OCI-LY3 (cell line): ENCODE data around the gene QSOX2.

Experiments
- H2AFZ ChIP-seq: fragments of 200-600, 300-600 bp; shearing (Covaris generic); 2 replicates; pipeline ENCODE4 v1.6.0; 2014; ENCODE audit warnings: antibody characterized with exemption, low read depth, low read length
- H3K27ac ChIP-seq: fragments of 200-600, 300-600 bp; sonication (generic); 2 replicates; pipeline ENCODE4 v1.5.1; 2014; ENCODE audit warnings: mild to moderate bottlenecking, low read length, moderate library complexity, mixed read lengths
- H3K27me3 ChIP-seq: fragments of 200-600, 300-600 bp; sonication (generic); 2 replicates; pipeline ENCODE4 v1.6.1; 2014; ENCODE audit warnings: low read depth, low read length, mixed read lengths
- H3K36me3 ChIP-seq: fragments of 200-600, 300-600 bp; sonication (generic); replicated peaks from 2 replicates; pipeline ENCODE3; 2014; ENCODE audit warnings: low read depth, low read length, mixed read lengths
- H3K4me1 ChIP-seq: fragments of 300-600, 200-600 bp; sonication (generic); 2 replicates; pipeline ENCODE4 v1.6.1; 2014; ENCODE audit warnings: low read length, mixed read lengths
- H3K4me2 ChIP-seq: fragments of 200-600, 300-600 bp; sonication (generic); 2 replicates; pipeline ENCODE4 v1.6.1; 2014; ENCODE audit warnings: low read length, mixed read lengths
- H3K4me3 ChIP-seq: fragments of 300-600, 200-600 bp; sonication (generic); 2 replicates; pipeline ENCODE4 v1.5.1; 2014; ENCODE audit warnings: antibody characterized with exemption, mild to moderate bottlenecking, low read length, moderate library complexity
- H3K79me2 ChIP-seq: fragments of 300-600, 200-600 bp; shearing (Covaris generic); 2 replicates; pipeline ENCODE4 v1.6.1; 2014; ENCODE audit warnings: mild to moderate bottlenecking, low read length, mixed read lengths
- H3K9ac ChIP-seq: fragments of 300-600, 200-600 bp; shearing (Covaris generic); 2 replicates; pipeline ENCODE4 v1.6.0; 2014; ENCODE audit warnings: mild to moderate bottlenecking, low read length, moderate library complexity
- H3K9me3 ChIP-seq: fragments of 200-600, 300-600 bp; shearing (Covaris generic); 2 replicates; pipeline ENCODE4 v1.6.1; 2014; ENCODE audit warnings: low read length, mixed read lengths; ENCODE audit not compliant: insufficient read depth
- H4K20me1 ChIP-seq: fragments of 200-600, 300-600 bp; sonication (generic); 2 replicates; pipeline ENCODE4 v1.6.1; 2016; ENCODE audit warnings: low read length, mixed read lengths; ENCODE audit not compliant: insufficient read depth
- EZH2phosphoT487 ChIP-seq: fragments of 200-600 bp; shearing (Covaris generic); IDR thresholded peaks from 2 replicates; pipeline ENCODE4 v1.6.1; 2018; ENCODE audit warnings: antibody characterized with exemption, mixed run types, low read depth
- TF ChIP-seq, protein P1 (sequence below): fragments of 200-600, 300-600 bp; sonication (generic); IDR thresholded peaks from 2 replicates; pipeline ENCODE4 v1.5.1; 2014; ENCODE audit warnings: antibody characterized with exemption, low read length, low read depth

Gene QSOX2

DNA sequence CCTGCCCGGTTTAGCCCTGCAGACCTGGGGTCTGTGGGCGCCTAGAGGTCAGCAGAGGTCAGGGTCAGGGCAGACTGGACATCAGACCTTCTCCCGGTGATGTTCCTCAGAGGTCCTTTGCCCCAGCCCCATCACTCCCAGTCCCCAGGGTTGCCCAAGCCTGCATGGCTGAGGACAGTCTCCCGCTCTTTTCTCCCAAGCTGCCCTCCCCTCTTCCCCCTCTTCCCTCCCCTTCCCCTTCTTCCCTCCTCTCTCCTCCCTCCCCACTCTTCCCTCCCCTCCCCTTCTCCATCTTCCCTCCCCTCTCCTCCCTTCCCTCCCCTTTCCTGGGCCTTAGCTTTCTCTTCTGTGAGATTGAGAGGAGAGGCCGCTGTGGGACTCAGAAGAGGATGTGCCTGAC lies 51.1 kb downstream of the QSOX2 start:
- TF ChIP-seq, protein P1, sequence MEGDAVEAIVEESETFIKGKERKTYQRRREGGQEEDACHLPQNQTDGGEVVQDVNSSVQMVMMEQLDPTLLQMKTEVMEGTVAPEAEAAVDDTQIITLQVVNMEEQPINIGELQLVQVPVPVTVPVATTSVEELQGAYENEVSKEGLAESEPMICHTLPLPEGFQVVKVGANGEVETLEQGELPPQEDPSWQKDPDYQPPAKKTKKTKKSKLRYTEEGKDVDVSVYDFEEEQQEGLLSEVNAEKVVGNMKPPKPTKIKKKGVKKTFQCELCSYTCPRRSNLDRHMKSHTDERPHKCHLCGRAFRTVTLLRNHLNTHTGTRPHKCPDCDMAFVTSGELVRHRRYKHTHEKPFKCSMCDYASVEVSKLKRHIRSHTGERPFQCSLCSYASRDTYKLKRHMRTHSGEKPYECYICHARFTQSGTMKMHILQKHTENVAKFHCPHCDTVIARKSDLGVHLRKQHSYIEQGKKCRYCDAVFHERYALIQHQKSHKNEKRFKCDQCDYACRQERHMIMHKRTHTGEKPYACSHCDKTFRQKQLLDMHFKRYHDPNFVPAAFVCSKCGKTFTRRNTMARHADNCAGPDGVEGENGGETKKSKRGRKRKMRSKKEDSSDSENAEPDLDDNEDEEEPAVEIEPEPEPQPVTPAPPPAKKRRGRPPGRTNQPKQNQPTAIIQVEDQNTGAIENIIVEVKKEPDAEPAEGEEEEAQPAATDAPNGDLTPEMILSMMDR = no peak
- no peak for TF ChIP-seq EZH2phosphoT487
- H3K36me3 ChIP-seq = no peaks in the 10 kb centered on the region
- peaks cover 13% of the 10 kb centered on the region for H3K27me3 ChIP-seq
- no peaks in the 10 kb centered on the region for H4K20me1 ChIP-seq
- no peak overlapping the region for H3K27ac ChIP-seq
- H3K4me2 ChIP-seq = no peak overlapping the region
- H3K4me3 ChIP-seq = no peak overlapping the region
- H3K9ac ChIP-seq = no peak overlapping the region
- H3K79me2 ChIP-seq = no peaks in the 10 kb centered on the region
- no peaks in the 10 kb centered on the region for H3K4me1 ChIP-seq
- no peaks in the 10 kb centered on the region for H3K9me3 ChIP-seq
- no peak overlapping the region for H2AFZ ChIP-seq

DNA sequence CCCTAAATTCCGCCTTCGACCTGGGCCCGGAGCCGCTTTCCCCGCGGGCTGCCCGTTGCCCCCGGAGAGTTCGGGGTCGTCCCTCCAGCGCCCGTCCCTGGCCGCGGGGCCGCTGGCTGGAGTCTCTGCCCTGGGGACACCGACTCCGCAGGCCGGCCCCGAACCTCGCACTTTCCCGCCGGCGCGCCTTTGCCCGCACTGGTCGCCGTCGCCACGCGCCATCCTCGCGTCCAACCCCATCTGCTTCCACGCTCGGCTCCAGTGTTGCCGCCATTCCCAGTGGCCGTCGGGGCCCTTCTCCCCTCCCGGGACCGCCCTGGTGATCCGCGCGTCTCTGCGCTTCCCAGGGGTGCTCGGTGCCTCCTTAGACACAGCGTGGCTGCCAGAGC lies 51.7 kb downstream of the QSOX2 start:
- Histone ChIP-seq H3K27ac (no peak overlapping the region), H3K9me3 (no peaks in the 10 kb centered on the region), H3K9ac (no peak overlapping the region), H3K4me1 (no peaks in the 10 kb centered on the region), H2AFZ (no peak overlapping the region), H4K20me1 (no peaks in the 10 kb centered on the region), H3K27me3 (peaks cover 13% of the 10 kb centered on the region), H3K79me2 (no peaks in the 10 kb centered on the region), H3K4me3 (no peak overlapping the region), H3K36me3 (no peaks in the 10 kb centered on the region), H3K4me2 (no peak overlapping the region)
- TF ChIP-seq EZH2phosphoT487 = no peak
- TF ChIP-seq, protein P1 = no peak

DNA sequence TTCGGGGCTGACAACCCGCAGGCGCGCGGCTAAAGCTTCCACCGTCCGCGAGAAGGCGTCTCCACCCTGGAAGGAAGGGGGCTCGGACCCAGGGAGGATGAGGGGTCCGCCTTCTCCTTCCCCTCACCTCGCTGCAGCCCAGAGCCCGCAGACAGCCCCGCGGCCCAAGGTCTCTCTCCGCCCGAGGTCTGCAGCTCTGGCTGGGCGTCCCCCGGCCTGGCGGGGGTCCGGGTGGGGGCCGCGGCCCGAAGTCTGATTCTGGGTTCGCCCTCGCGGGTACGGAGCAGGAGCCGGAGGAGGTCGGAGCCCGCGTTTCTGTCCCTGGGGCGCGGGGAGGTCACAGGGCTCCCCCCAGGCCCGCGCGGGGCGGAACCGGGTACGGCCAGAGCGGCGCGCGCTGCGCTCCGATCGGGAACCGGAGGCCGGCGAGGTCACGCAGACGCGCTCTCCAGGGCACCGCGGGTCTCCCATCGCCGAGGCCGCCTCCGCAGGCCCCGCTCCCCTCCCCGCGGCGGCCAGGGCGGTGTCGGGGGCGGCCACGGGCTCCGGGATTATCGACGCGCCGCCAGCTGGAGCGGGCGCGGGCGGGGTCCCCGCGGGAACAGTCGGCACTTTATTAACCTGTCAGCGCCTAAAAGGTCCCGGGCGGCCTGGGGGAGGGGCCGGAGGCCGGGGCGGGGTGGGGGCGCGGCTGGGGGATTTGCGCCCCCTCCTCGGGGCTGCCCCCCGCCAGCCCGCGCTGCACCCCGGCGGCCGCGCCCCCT lies 52.3 kb downstream of the QSOX2 start:
- Histone ChIP-seq H3K79me2 (no peaks in the 10 kb centered on the region), H3K9me3 (no peaks in the 10 kb centered on the region), H3K4me2 (no peak overlapping the region), H3K27me3 (peaks cover 13% of the 10 kb centered on the region), H3K27ac (no peak overlapping the region), H2AFZ (no peak overlapping the region), H3K36me3 (no peaks in the 10 kb centered on the region), H3K4me3 (no peak overlapping the region), H4K20me1 (no peaks in the 10 kb centered on the region), H3K9ac (no peak overlapping the region), H3K4me1 (no peaks in the 10 kb centered on the region)
- no peak for TF ChIP-seq EZH2phosphoT487
- TF ChIP-seq, protein P1 = no peak

DNA sequence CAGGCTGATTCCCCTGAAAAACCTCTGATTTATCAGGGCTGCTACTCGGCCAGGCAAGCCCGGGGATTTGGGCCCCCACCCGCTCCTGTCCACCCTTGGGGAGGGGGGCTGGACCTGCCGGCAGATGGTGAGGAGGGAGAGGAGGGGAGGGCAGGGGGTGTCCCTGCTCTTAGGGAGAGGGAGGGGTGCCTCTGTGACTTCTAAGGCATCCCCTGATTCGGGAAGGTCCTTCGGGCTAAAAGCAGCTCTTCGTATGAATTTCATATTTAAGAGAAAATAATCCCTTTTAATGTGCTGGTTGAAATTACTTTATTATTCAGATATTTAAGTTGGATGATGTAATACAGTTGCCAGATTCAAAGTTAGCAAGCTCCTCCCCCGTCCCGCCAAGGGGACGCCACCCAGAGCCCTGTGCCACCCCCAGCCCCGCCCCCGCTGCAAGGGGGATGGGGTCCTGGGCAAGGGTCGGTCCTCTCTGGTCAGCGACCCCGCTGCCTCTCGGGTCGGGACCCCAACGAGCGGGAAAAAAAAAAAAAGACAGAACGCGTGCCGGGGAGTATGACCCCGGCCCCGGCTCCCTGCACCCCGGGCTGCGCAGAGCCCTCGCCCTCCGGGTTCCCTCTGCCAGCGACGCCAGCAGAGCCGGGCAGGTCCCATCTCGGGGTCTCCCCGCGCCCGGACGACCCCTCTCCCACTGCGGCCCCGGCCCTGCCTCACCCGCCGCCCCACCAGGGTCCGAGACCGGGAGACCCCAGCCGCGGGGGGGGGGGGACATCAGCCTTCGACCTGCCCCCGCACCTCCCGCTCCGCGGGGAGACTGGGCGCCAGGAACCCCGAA lies 53.1 kb downstream of the QSOX2 start:
- Histone ChIP-seq H4K20me1 (no peaks in the 10 kb centered on the region), H3K9ac (no peak overlapping the region), H3K4me1 (no peaks in the 10 kb centered on the region), H2AFZ (no peak overlapping the region), H3K79me2 (no peaks in the 10 kb centered on the region), H3K36me3 (no peaks in the 10 kb centered on the region), H3K9me3 (no peaks in the 10 kb centered on the region), H3K4me2 (no peak overlapping the region), H3K27ac (no peak overlapping the region), H3K27me3 (peaks cover 13% of the 10 kb centered on the region), H3K4me3 (no peak overlapping the region)
- no peak for TF ChIP-seq EZH2phosphoT487
- TF ChIP-seq, protein P1 = no peak
